Muscle of arm (tissue), 12 donors: Measurements from ENCODE around the gene INPP5D. TPM values are rescaled to one million over a fixed set of nuclear protein-coding genes. Genes with fewer than 3 reads are reported as not detected.
A peak's percentile ranks its signal among the peaks of the same experiment; 100 is the strongest.
"Not testable (repeated sequence)": the region's sequence is repeated elsewhere in the genome, so short reads cannot be mapped to it uniquely, and the experiment has no call there.

Experiments used
- DNase-seq: peaks from one replicate; pipeline ENCODE4 v3.0.0-alpha.2; 2013
- polyA plus RNA-seq, 12 donors: library from polyadenylated mRNA; unstranded; fragments of 120-200 nt; gene quantifications; one replicate each; pipeline ENCODE4 v1.2.1, GENCODE V29; 2013; ENCODE audit not compliant: insufficient read length in 12 of 12

Gene INPP5D
- polyA plus RNA-seq, 12 donors, result 5.0 to 26.1 (median 7.1) TPM; not detected in 1

GRCh38 chr2:233115121-233115520, 55.0 kb downstream of the INPP5D start:
- DNase-seq, result no peak

- DNase-seq, result no peak
These were observed 55.6 kb downstream of the INPP5D start for GRCh38 chr2:233115741-233116140.

GRCh38 chr2:233116946-233117345, 56.8 kb downstream of the INPP5D start:
- no peak for DNase-seq

GRCh38 chr2:233117351-233117750, 57.2 kb downstream of the INPP5D start:
- DNase-seq, result no peak

- no peak for DNase-seq
These were observed 57.9 kb downstream of the INPP5D start for GRCh38 chr2:233117811-233118647.

- DNase-seq, result no peak
These were observed 58.5 kb downstream of the INPP5D start for GRCh38 chr2:233118648-233119000.

GRCh38 chr2:233119123-233119522, 59.0 kb downstream of the INPP5D start:
- no peak for DNase-seq

GRCh38 chr2:233119806-233120205, 59.7 kb downstream of the INPP5D start:
- DNase-seq, result no peak

- no peak for DNase-seq
These were observed 60.3 kb downstream of the INPP5D start for GRCh38 chr2:233120459-233120858.

GRCh38 chr2:233121856-233122255, 61.7 kb downstream of the INPP5D start:
- no peak for DNase-seq

GRCh38 chr2:233122541-233122940, 62.4 kb downstream of the INPP5D start:
- DNase-seq, result no peak

- not testable (repeated sequence) for DNase-seq
These were observed 63.4 kb downstream of the INPP5D start for GRCh38 chr2:233123576-233123975.

GRCh38 chr2:233124421-233125080, 64.4 kb downstream of the INPP5D start:
- DNase-seq, result peak; percentile 11

GRCh38 chr2:233125455-233126065, 65.4 kb downstream of the INPP5D start:
- DNase-seq, result no peak

- DNase-seq, result no peak
These were observed 69.3 kb downstream of the INPP5D start for GRCh38 chr2:233129351-233129978.

- no peak for DNase-seq
These were observed 69.9 kb downstream of the INPP5D start for GRCh38 chr2:233130024-233130423.

- DNase-seq, result no peak
These were observed 70.4 kb downstream of the INPP5D start for GRCh38 chr2:233130481-233131020.

- no peak for DNase-seq
These were observed 72.0 kb downstream of the INPP5D start for GRCh38 chr2:233131936-233132720.

- no peak for DNase-seq
These were observed 73.1 kb downstream of the INPP5D start for GRCh38 chr2:233133239-233133638.

- DNase-seq, result no peak
These were observed 75.3 kb downstream of the INPP5D start for GRCh38 chr2:233135421-233135820.

- no peak for DNase-seq
These were observed 76.9 kb downstream of the INPP5D start for GRCh38 chr2:233137040-233137439.
